Panc1 (cell line): ENCODE data around the gene SLC7A6. TPM values are rescaled to one million over a fixed set of nuclear protein-coding genes. Genes with fewer than 3 reads are reported as not detected.

Source experiments
- ATAC-seq: fragments of 200-7000 bp; cut with Tn5 transposase; 2 replicates; pipeline ENCODE4 v1.9.1; 2020; ENCODE audit warnings: mild to moderate bottlenecking, moderate library complexity
- BruUV-seq: library from RNA; stranded (reverse); fragments of 400-500 nt; replicated peaks from 2 replicates; lab custom pipeline; 2021; lab: Mats Ljungman, UMichigan
- CTCF ChIA-PET: fragments of 300-600 bp; sonication (Branson Sonifier 250); formaldehyde crosslinking; loops from one replicate; lab custom pipeline; 2022; ENCODE audit warnings: antibody characterized with exemption; lab: Charles Lee
- POLR2A ChIA-PET: fragments of 300-600 bp; sonication (Branson Sonifier 250); formaldehyde crosslinking; loops from one replicate; lab custom pipeline; 2022; ENCODE audit warnings: antibody characterized with exemption; lab: Charles Lee
- DNase-seq: peaks from one replicate; pipeline ENCODE4 v3.0.0-alpha.2; 2010; ENCODE audit warnings: low read depth, low spot score
- H3K27ac ChIP-seq: 2 replicates; pipeline ENCODE4 v1.5.1; 2011; ENCODE audit warnings: mild to moderate bottlenecking, low read length, inconsistent platforms
- H3K27me3 ChIP-seq: fragments of 200-500 bp; sonication (Bioruptor generic); 2 replicates; pipeline ENCODE4 v1.6.0; 2014; ENCODE audit warnings: low read length, inconsistent platforms; ENCODE audit not compliant: control insufficient read depth, insufficient read depth
- H3K36me3 ChIP-seq: fragments of 200-500 bp; sonication (Bioruptor generic); 2 replicates; pipeline ENCODE4 v1.5.1; 2014; ENCODE audit warnings: inconsistent platforms, mild to moderate bottlenecking, low read length, moderate library complexity; ENCODE audit not compliant: control insufficient read depth, insufficient read depth
- H3K4me1 ChIP-seq: 2 replicates; pipeline ENCODE4 v1.5.1; 2011; ENCODE audit warnings: inconsistent platforms, mild to moderate bottlenecking, low read length, moderate library complexity; ENCODE audit not compliant: control insufficient read depth, insufficient read depth
- H3K4me3 ChIP-seq, 2 experiments: 2 replicates each; pipeline ENCODE4 v1.5.1; 2011 to 2012; ENCODE audit warnings: low read depth in 2 of 2, low read length in 2 of 2, mild to moderate bottlenecking in 2 of 2, inconsistent platforms in 1 of 2, moderate library complexity in 1 of 2
- H3K9me3 ChIP-seq: fragments of 200-500 bp; sonication (Bioruptor generic); 2 replicates; pipeline ENCODE4 v1.5.1; 2014; ENCODE audit warnings: low read depth, mild to moderate bottlenecking, inconsistent platforms, low read length, moderate library complexity; ENCODE audit not compliant: control insufficient read depth, insufficient read depth
- CTCF ChIP-seq: fragments of 450-650 bp; IDR thresholded peaks from 2 replicates; pipeline ENCODE4 v1.5.1; 2017; ENCODE audit warnings: mild to moderate bottlenecking
- POLR2AphosphoS5 ChIP-seq: IDR thresholded peaks from 2 replicates; pipeline ENCODE4 v1.6.1; 2012; ENCODE audit warnings: mild to moderate bottlenecking, low read depth, low read length, moderate library complexity
- REST ChIP-seq, 2 experiments: IDR thresholded peaks; 2 replicates each; pipeline ENCODE4 v1.6.1; 2011 to 2012; ENCODE audit warnings: low read depth in 2 of 2, control low read depth in 1 of 2, low read length in 1 of 2, mild to moderate bottlenecking in 1 of 2, moderate library complexity in 1 of 2; ENCODE audit not compliant: insufficient read depth in 1 of 2
- SIN3A ChIP-seq: IDR thresholded peaks from 2 replicates; pipeline ENCODE4 v1.6.1; 2012; ENCODE audit warnings: low read depth, mild to moderate bottlenecking, low read length, moderate library complexity, borderline replicate concordance; ENCODE audit not compliant: insufficient read depth
- TCF7L2 ChIP-seq: IDR thresholded peaks from 2 replicates; pipeline ENCODE4 v1.6.1; 2011; ENCODE audit warnings: mild to moderate bottlenecking, low read depth, low read length, inconsistent platforms
- in situ Hi-C: cut with HindIII; loops from 2 replicates; pipeline ENCODE4 v1.10.0; 2016; ENCODE audit warnings: low sequenced_read_pairs, low pct_unique_long_range_greater_than_20kb
- intact Hi-C: fragments of 100-400 bp; cut with micrococcal nuclease; formaldehyde crosslinking; loops from one replicate; pipeline ENCODE4 v1.10.0; 2022; ENCODE audit not compliant: unreplicated experiment
- total RNA-seq: library from RNA; stranded (reverse); gene quantifications from one replicate; pipeline ENCODE4 v1.2.1, GENCODE V29; 2021; ENCODE audit not compliant: unreplicated experiment

Gene SLC7A6
- total RNA-seq, 1 experiment from 2014 or later = 58.9 TPM

- Histone ChIP-seq H3K4me1 (no peaks in the 10 kb centered on the region), H3K36me3 (no peaks in the 10 kb centered on the region; the same call in 1 of the 2 replicates), H3K9me3 (no peaks in the 10 kb centered on the region), H3K27ac (no peak overlapping the region), H3K27me3 (no peaks in the 10 kb centered on the region), H3K4me3 (no peak overlapping the region)
- in situ Hi-C loops (no loop called here), intact Hi-C loops (no loop called here)
- BruUV-seq = no TSS peak
- ChIA-PET CTCF (no interaction called here), POLR2A (interaction anchor here (0.6 kb wide), 1 partner anchor 36 kb away, joined by 5 read pairs; no protein-coding TSS in a partner anchor)
- TF ChIP-seq POLR2AphosphoS5 (no peak), CTCF (no peak), REST (IDR thresholded peaks at IDR 0.05; ENCODE audit: insufficient read depth in 1 of 2, low read depth in 2 of 2, low read length in 1 of 2) (no peak), TCF7L2 (no peak), SIN3A (no peak)
- DNase-seq = no peak
- no peak for ATAC-seq
These were observed 19.7 kb downstream of the SLC7A6 start for GRCh38 chr16:68283801-68284598.

GRCh38 chr16:68284847-68285246 lies 20.5 kb downstream of the SLC7A6 start:
- Histone ChIP-seq H3K36me3 (no peaks in the 10 kb centered on the region; the same call in 1 of the 2 replicates), H3K4me1 (no peaks in the 10 kb centered on the region), H3K9me3 (no peaks in the 10 kb centered on the region), H3K27ac (no peak overlapping the region), H3K27me3 (no peaks in the 10 kb centered on the region), H3K4me3 (no peak overlapping the region)
- POLR2A ChIA-PET = no interaction called here
- intact Hi-C loops = no loop called here
- no peak for DNase-seq
- in situ Hi-C loops = no loop called here
- no TSS peak for BruUV-seq
- TF ChIP-seq REST (IDR thresholded peaks at IDR 0.05; ENCODE audit: insufficient read depth in 1 of 2, low read depth in 2 of 2, low read length in 1 of 2) (no peak), TCF7L2 (no peak)
- CTCF ChIA-PET = no interaction called here
- ATAC-seq = no peak
